ENCODE results near the gene BRINP2.
A peak's percentile ranks its signal among the peaks of the same experiment; 100 is the strongest.

Gene BRINP2

DNA sequence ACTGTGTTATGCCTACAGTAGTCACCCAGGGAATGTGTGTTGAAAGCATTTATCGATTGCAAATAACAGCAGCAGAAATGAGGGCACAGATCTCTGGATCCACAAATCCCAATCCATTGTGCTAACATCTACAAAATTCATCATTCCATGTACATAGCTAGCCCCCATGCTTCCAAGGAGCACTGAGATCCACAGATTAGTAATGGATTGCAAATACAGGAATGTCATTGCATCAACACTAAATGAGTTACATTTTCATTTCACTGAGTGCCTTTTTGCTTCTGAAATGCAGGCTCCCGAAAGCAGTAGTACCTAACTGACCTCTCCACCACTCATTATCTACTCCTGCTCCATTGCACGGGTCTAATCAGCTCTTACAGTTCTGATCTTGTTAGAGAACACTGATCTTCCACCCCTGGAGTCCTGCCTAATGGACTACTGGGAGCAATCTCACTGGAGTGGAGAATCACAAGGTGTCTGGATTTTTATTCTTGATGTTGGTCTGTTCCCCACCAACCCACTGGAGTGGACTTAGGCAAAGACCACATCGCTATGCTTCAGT, 36.7 kb upstream of the BRINP2 start:
- Histone ChIP-seq H3K27me3 (no peaks in the 10 kb centered on the region), H3K9me3 (no peaks in the 10 kb centered on the region), H3K27ac (no peak overlapping the region), H3K9ac (no peak overlapping the region), H3K4me2 (peak overlapping the region; percentile 83), H3K4me1 (peaks cover 46% of the 10 kb centered on the region), H3K4me3 (no peak overlapping the region), H3K36me3 (no peaks in the 10 kb centered on the region), H4K20me1 (no peaks in the 10 kb centered on the region)
- no peak for TF ChIP-seq Cebpa-rat (IDR thresholded peaks at IDR 0.05)

GRCh38 chr1:177135250-177135649, 35.5 kb upstream of the BRINP2 start:
- peaks cover 58% of the 10 kb centered on the region for H3K4me1 ChIP-seq
- no peaks in the 10 kb centered on the region for H3K36me3 ChIP-seq
- no peak overlapping the region for H3K9ac ChIP-seq
- no peak overlapping the region for H3K4me3 ChIP-seq
- H4K20me1 ChIP-seq, result no peaks in the 10 kb centered on the region
- no peak for TF ChIP-seq Cebpa-rat (IDR thresholded peaks at IDR 0.05)
- H3K27ac ChIP-seq, result peak overlapping the region; percentile 69
- no peaks in the 10 kb centered on the region for H3K9me3 ChIP-seq
- peak overlapping the region; percentile 83 for H3K4me2 ChIP-seq
- H3K27me3 ChIP-seq, result no peaks in the 10 kb centered on the region

- Histone ChIP-seq H3K27ac (no peak overlapping the region), H3K9ac (no peak overlapping the region), H3K4me2 (peak overlapping the region; percentile 74), H3K27me3 (no peaks in the 10 kb centered on the region), H3K36me3 (no peaks in the 10 kb centered on the region), H3K9me3 (no peaks in the 10 kb centered on the region), H4K20me1 (no peaks in the 10 kb centered on the region), H3K4me3 (no peak overlapping the region), H3K4me1 (peaks cover 84% of the 10 kb centered on the region)
- no peak for TF ChIP-seq Cebpa-rat (IDR thresholded peaks at IDR 0.05)
These were observed 32.9 kb upstream of the BRINP2 start for GRCh38 chr1:177137814-177138213.

- Histone ChIP-seq H3K36me3 (no peaks in the 10 kb centered on the region), H3K27ac (peak overlapping the region; percentile 10; the same call in 1 of the 2 replicates), H3K27me3 (no peaks in the 10 kb centered on the region), H4K20me1 (no peaks in the 10 kb centered on the region), H3K9me3 (no peaks in the 10 kb centered on the region), H3K9ac (no peak overlapping the region), H3K4me2 (peak overlapping the region; percentile 74), H3K4me3 (no peak overlapping the region), H3K4me1 (peaks cover 89% of the 10 kb centered on the region)
- no peak for TF ChIP-seq Cebpa-rat (IDR thresholded peaks at IDR 0.05)
These were observed 32.4 kb upstream of the BRINP2 start for GRCh38 chr1:177138347-177138746.

GRCh38 chr1:177142010-177142409, 28.7 kb upstream of the BRINP2 start:
- Histone ChIP-seq H3K9me3 (no peaks in the 10 kb centered on the region), H4K20me1 (no peaks in the 10 kb centered on the region), H3K4me2 (peak overlapping the region; percentile 74), H3K27me3 (no peaks in the 10 kb centered on the region), H3K4me1 (peaks cover 62% of the 10 kb centered on the region), H3K9ac (no peak overlapping the region), H3K36me3 (no peaks in the 10 kb centered on the region), H3K27ac (no peak overlapping the region), H3K4me3 (no peak overlapping the region)
- TF ChIP-seq Cebpa-rat (IDR thresholded peaks at IDR 0.05), result no peak

GRCh38 chr1:177142791-177143271, 27.9 kb upstream of the BRINP2 start:
- TF ChIP-seq Cebpa-rat (IDR thresholded peaks at IDR 0.05), result no peak
- peaks cover 56% of the 10 kb centered on the region for H3K4me1 ChIP-seq
- no peaks in the 10 kb centered on the region for H4K20me1 ChIP-seq
- peak overlapping the region; percentile 74 for H3K4me2 ChIP-seq
- H3K9me3 ChIP-seq, result no peaks in the 10 kb centered on the region
- no peaks in the 10 kb centered on the region for H3K27me3 ChIP-seq
- no peak overlapping the region for H3K27ac ChIP-seq
- no peaks in the 10 kb centered on the region for H3K36me3 ChIP-seq
- no peak overlapping the region for H3K4me3 ChIP-seq
- no peak overlapping the region for H3K9ac ChIP-seq

DNA sequence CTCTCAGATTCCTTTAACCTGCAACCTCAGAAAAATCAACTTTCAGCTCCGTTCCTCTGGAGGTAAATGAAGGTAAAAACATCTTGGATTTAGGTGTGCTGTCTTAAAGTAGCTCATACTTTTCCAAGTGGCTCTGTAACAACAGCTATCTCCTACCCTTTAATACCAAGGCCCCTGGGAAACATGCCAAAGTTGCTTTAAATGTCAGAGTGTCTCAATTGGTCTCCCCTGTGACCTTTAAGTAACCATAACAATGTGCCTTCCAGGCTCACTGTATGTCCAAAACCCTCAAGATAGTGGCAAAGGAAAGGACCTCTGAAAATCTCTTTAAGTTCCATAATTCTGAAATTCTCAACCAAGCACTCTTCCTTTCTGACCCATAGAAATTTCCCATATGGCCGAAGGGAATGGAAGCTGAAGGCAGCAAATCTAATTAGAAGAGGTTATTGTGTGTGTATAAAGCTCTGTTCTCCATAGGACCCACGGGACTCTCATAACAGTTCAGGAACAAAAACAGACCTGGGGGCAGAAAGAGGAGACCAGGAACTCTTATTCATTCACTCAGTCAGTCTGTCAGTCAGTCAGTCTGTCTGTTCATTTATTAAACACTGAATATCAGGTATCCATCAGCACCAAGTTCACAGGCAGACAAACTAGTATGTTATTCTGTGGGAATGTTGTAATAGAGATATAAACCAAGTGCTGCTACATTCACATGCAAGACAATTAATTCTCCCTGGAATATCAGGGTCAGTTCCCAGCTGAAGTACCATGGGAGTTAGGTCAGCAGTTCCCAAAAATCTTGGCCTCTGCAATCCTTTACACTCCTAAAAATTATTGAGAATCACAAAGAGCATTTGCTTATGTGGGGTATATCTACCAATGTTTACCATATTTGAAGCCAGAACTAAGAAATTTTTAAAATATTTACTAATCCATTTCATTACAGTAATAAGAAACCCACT, 25.4 kb upstream of the BRINP2 start:
- Histone ChIP-seq H3K4me2 (no peak overlapping the region), H3K4me1 (peaks cover 30% of the 10 kb centered on the region), H3K9ac (no peak overlapping the region), H3K27me3 (no peaks in the 10 kb centered on the region), H3K4me3 (no peak overlapping the region), H3K36me3 (no peaks in the 10 kb centered on the region), H4K20me1 (no peaks in the 10 kb centered on the region), H3K9me3 (no peaks in the 10 kb centered on the region), H3K27ac (no peak overlapping the region)
- no peak for TF ChIP-seq Cebpa-rat (IDR thresholded peaks at IDR 0.05)

- Histone ChIP-seq H3K4me1 (peaks cover 19% of the 10 kb centered on the region), H3K9ac (no peak overlapping the region), H3K36me3 (no peaks in the 10 kb centered on the region), H3K9me3 (no peaks in the 10 kb centered on the region), H4K20me1 (no peaks in the 10 kb centered on the region), H3K27ac (no peak overlapping the region), H3K27me3 (no peaks in the 10 kb centered on the region), H3K4me2 (no peak overlapping the region), H3K4me3 (no peak overlapping the region)
- TF ChIP-seq Cebpa-rat (IDR thresholded peaks at IDR 0.05), result no peak
These were observed 24.3 kb upstream of the BRINP2 start for GRCh38 chr1:177146499-177146898.

- H3K27ac ChIP-seq, result no peak overlapping the region
These were observed 8.5 kb upstream of the BRINP2 start for GRCh38 chr1:177162243-177162642.

GRCh38 chr1:177163844-177164379, 6.8 kb upstream of the BRINP2 start:
- peaks cover 57% of the 10 kb centered on the region for H3K27me3 ChIP-seq
- no peak overlapping the region for H3K27ac ChIP-seq
- no peak overlapping the region for H3K9ac ChIP-seq
- peaks cover 6% of the 10 kb centered on the region; the same call in 1 of the 2 replicates for H3K4me1 ChIP-seq
- H3K4me3 ChIP-seq, result peak overlapping the region; percentile 49
- no peaks in the 10 kb centered on the region for H3K36me3 ChIP-seq
- H3K9me3 ChIP-seq, result peaks cover 13% of the 10 kb centered on the region; the same call in 1 of the 2 replicates
- peak overlapping the region; percentile 67 for H3K4me2 ChIP-seq
- no peak for TF ChIP-seq Cebpa-rat (IDR thresholded peaks at IDR 0.05)
- H4K20me1 ChIP-seq, result no peaks in the 10 kb centered on the region

More at GRCh38 chr1:177162243-177162642, 8.5 kb upstream of the BRINP2 start:
- Histone ChIP-seq H3K4me2 (no peak overlapping the region), H3K9ac (no peak overlapping the region), H4K20me1 (no peaks in the 10 kb centered on the region), H3K27me3 (peaks cover 55% of the 10 kb centered on the region), H3K4me3 (no peak overlapping the region), H3K4me1 (peaks cover 6% of the 10 kb centered on the region; the same call in 1 of the 2 replicates), H3K9me3 (peaks cover 13% of the 10 kb centered on the region; the same call in 1 of the 2 replicates), H3K36me3 (no peaks in the 10 kb centered on the region)
- TF ChIP-seq Cebpa-rat (IDR thresholded peaks at IDR 0.05), result no peak

All from BLaER1 (cell line).